WERI-Rb-1 (cell line): ENCODE results near the gene NFAM1.

Experiments
- DNase-seq: peaks from one replicate; pipeline ENCODE4 v3.0.0-alpha.2; 2020
- H3K27ac ChIP-seq: fragments of 250-450 bp; sonication (Bioruptor Pico); 2 replicates; pipeline ENCODE4 v1.5.1; 2020; ENCODE audit warnings: mild to moderate bottlenecking, moderate library complexity
- H3K27me3 ChIP-seq: fragments of 250-450 bp; sonication (Bioruptor Pico); 2 replicates; pipeline ENCODE4 v1.5.1; 2021; ENCODE audit warnings: mild to moderate bottlenecking, low read depth, moderate library complexity; ENCODE audit not compliant: insufficient read depth, severe bottlenecking
- H3K36me3 ChIP-seq: fragments of 250-450 bp; sonication (Bioruptor Pico); 2 replicates; pipeline ENCODE4 v1.5.1; 2020; ENCODE audit warnings: mild to moderate bottlenecking, moderate library complexity
- H3K4me3 ChIP-seq: 2 replicates; pipeline ENCODE4 v1.5.1; 2011; ENCODE audit warnings: low read depth, mild to moderate bottlenecking, control low read depth, low read length
- H3K9me3 ChIP-seq: fragments of 250-450 bp; sonication (Bioruptor Pico); 2 replicates; pipeline ENCODE4 v1.5.1; 2021; ENCODE audit warnings: mild to moderate bottlenecking, moderate library complexity; ENCODE audit not compliant: severe bottlenecking
- CTCF ChIP-seq: IDR thresholded peaks from 2 replicates; pipeline ENCODE4 v1.5.1; 2011; ENCODE audit warnings: low read depth, mild to moderate bottlenecking, control low read depth, inconsistent platforms, low read length

NFAM1 gene

GRCh38 chr22:42341779-42342178 is 90.4 kb downstream of the NFAM1 start:
- Histone ChIP-seq H3K4me3 (no peak overlapping the region), H3K27ac (peak overlapping the region; percentile 70), H3K36me3 (no peaks in the 10 kb centered on the region; the same call in 1 of the 2 replicates), H3K9me3 (no peaks in the 10 kb centered on the region), H3K27me3 (no peaks in the 10 kb centered on the region)
- TF ChIP-seq CTCF, result no peak
- no peak for DNase-seq

DNA sequence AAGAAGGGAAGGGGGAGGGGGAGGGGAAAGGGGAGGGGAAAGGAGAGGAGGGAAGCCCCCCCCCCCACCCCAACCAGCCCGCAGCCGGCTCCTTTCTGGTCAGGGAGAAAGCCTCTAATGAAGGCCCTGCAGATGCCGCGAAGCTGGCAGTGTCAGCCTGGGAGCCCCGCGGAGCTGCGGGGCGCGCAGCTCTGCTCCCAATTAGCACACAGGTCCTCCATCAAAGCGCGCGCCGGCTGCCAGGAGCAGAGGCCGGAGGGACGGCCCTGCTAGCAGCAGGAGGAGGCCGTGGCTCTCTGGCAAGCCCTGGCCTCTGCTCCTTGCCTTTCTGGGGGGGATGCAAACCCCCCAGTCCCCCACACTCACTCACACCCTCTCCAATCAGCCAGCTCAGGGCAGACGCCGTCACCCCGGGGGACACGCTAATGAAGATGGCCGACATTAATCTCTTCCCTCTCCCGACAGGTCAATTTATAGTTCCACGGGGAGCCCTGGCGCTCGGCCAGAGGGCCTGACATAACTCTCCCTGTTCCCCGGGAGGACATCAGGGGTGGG is 91.3 kb downstream of the NFAM1 start:
- Histone ChIP-seq H3K4me3 (peak overlapping the region; percentile 42), H3K36me3 (no peaks in the 10 kb centered on the region; the same call in 1 of the 2 replicates), H3K9me3 (no peaks in the 10 kb centered on the region), H3K27me3 (no peaks in the 10 kb centered on the region), H3K27ac (peak overlapping the region; percentile 84)
- peak; percentile 80 for DNase-seq
- TF ChIP-seq CTCF, result no peak

DNA sequence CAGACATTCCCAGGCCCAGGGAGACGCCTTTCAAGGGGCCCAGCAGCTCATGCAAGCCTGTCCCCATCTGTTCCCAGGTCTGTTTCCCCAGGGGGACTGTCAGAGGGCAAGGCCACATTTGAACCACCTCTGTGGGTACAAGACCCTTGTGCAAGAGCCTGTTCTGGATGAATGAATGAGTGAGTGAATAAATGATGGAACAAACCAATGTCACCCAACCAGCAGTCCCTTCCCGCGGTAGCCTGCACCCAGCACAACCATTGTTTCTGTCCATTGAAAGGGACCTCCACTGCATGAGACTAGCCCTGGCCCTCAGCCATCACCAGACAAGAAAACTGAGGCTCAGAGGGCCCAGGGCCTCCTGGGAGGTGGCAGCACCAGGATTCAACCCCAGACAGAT is 92.1 kb downstream of the NFAM1 start:
- Histone ChIP-seq H3K27me3 (no peaks in the 10 kb centered on the region), H3K4me3 (no peak overlapping the region), H3K9me3 (no peaks in the 10 kb centered on the region), H3K36me3 (no peaks in the 10 kb centered on the region; the same call in 1 of the 2 replicates), H3K27ac (peak overlapping the region; percentile 44)
- TF ChIP-seq CTCF, result no peak
- no peak for DNase-seq

- no peaks in the 10 kb centered on the region for H3K9me3 ChIP-seq
- H3K4me3 ChIP-seq, result no peak overlapping the region
- no peak for DNase-seq
- H3K27me3 ChIP-seq, result no peaks in the 10 kb centered on the region
- no peak for TF ChIP-seq CTCF
- no peaks in the 10 kb centered on the region; the same call in 1 of the 2 replicates for H3K36me3 ChIP-seq
- no peak overlapping the region for H3K27ac ChIP-seq
Observed at GRCh38 chr22:42338479-42338878, 93.7 kb downstream of the NFAM1 start.

GRCh38 chr22:42337356-42337755 is 94.8 kb downstream of the NFAM1 start:
- TF ChIP-seq CTCF, result no peak
- Histone ChIP-seq H3K9me3 (no peaks in the 10 kb centered on the region), H3K27ac (no peak overlapping the region), H3K36me3 (no peaks in the 10 kb centered on the region; the same call in 1 of the 2 replicates), H3K4me3 (no peak overlapping the region), H3K27me3 (no peaks in the 10 kb centered on the region)
- DNase-seq, result no peak
